Fibroblast of skin of abdomen (primary cell): ENCODE data around the gene ELF1.
"Not testable (repeated sequence)": the region's sequence is repeated elsewhere in the genome, so short reads cannot be mapped to it uniquely, and the experiment has no call there.

ENCODE experiments used
- DNase-seq: peaks from one replicate; pipeline ENCODE4 v3.0.0-alpha.2; 2013

Gene ELF1

GRCh38 chr13:40933508-40934204 is 85.5 kb downstream of the ELF1 start:
- no peak for DNase-seq

GRCh38 chr13:40932252-40932651 is 86.9 kb downstream of the ELF1 start:
- no peak for DNase-seq

- DNase-seq: no peak
Measured at GRCh38 chr13:40931719-40932118, 87.4 kb downstream of the ELF1 start.

GRCh38 chr13:40929883-40930282 is 89.2 kb downstream of the ELF1 start:
- DNase-seq: not testable (repeated sequence)

- no peak for DNase-seq
Measured at GRCh38 chr13:40928980-40929379, 90.1 kb downstream of the ELF1 start.

- no peak for DNase-seq
Measured at GRCh38 chr13:40927929-40928328, 91.2 kb downstream of the ELF1 start.

- DNase-seq: no peak
Measured at GRCh38 chr13:40923867-40924266, 95.2 kb downstream of the ELF1 start.

- no peak for DNase-seq
Measured at GRCh38 chr13:40922437-40923040, 96.6 kb downstream of the ELF1 start.

- no peak for DNase-seq
Measured at GRCh38 chr13:40920826-40921225, 98.3 kb downstream of the ELF1 start.

GRCh38 chr13:40919901-40920300 is 99.2 kb downstream of the ELF1 start:
- DNase-seq: not testable (repeated sequence)

GRCh38 chr13:40916207-40916998 is 102.7 kb downstream of the ELF1 start:
- DNase-seq: peak; percentile 48

- not testable (repeated sequence) for DNase-seq
Measured at GRCh38 chr13:40914863-40915262, 104.3 kb downstream of the ELF1 start.

GRCh38 chr13:40911341-40911740 is 107.8 kb downstream of the ELF1 start:
- no peak for DNase-seq

- DNase-seq: peak; percentile 25
Measured at GRCh38 chr13:40910324-40911050, 108.6 kb downstream of the ELF1 start.

- DNase-seq: not testable (repeated sequence)
Measured at GRCh38 chr13:40909541-40910200, 109.4 kb downstream of the ELF1 start.

- DNase-seq: no peak
Measured at GRCh38 chr13:40908546-40908945, 110.6 kb downstream of the ELF1 start.

- DNase-seq: not testable (repeated sequence)
Measured at GRCh38 chr13:40901032-40901431, 118.1 kb downstream of the ELF1 start.

- DNase-seq: not testable (repeated sequence)
Measured at GRCh38 chr13:40900568-40900967, 118.5 kb downstream of the ELF1 start.

GRCh38 chr13:40897053-40897452 is 122.1 kb downstream of the ELF1 start:
- no peak for DNase-seq

GRCh38 chr13:40895227-40896184 is 123.6 kb downstream of the ELF1 start:
- DNase-seq: no peak

- DNase-seq: not testable (repeated sequence)
Measured at GRCh38 chr13:40893573-40893972, 125.5 kb downstream of the ELF1 start.
